Activated T-helper 2 cell treated with anti-CD3 and anti-CD28 coated beads, Interferon-gamma antibody, Interleukin-2, Interleukin-4, amounts not matched to agents 10 μg/mL and 5 μg/mL and 100 μg/mL, durations not matched to agents 14 hours and 24 hours and 36 hours (primary cell): ENCODE measurements around the gene SPAG8. TPM values are rescaled to one million over a fixed set of nuclear protein-coding genes. Genes with fewer than 3 reads are reported as not detected.

ENCODE experiments used
- DNase-seq: peaks from one replicate; pipeline ENCODE4 v3.0.0; 2021; ENCODE audit warnings: low spot score
- H3K27ac Mint-ChIP-seq: one replicate; pipeline ENCODE4 v1.8.0; 2021; ENCODE audit warnings: mixed read lengths
- H3K27me3 Mint-ChIP-seq: one replicate; pipeline ENCODE4 v1.8.0; 2021; ENCODE audit warnings: low read depth, mixed read lengths
- H3K36me3 Mint-ChIP-seq: one replicate; pipeline ENCODE4 v1.8.0; 2021; ENCODE audit warnings: low read depth, mixed read lengths
- H3K4me1 Mint-ChIP-seq: one replicate; pipeline ENCODE4 v1.8.0; 2021; ENCODE audit warnings: low read depth, mixed read lengths
- H3K4me3 Mint-ChIP-seq: one replicate; pipeline ENCODE4 v1.8.0; 2021; ENCODE audit warnings: low read depth, mild to moderate bottlenecking, moderate library complexity, mixed read lengths
- H3K9me3 Mint-ChIP-seq: one replicate; pipeline ENCODE4 v1.8.0; 2021; ENCODE audit warnings: mixed read lengths
- intact Hi-C: fragments of 100-400 bp; cut with micrococcal nuclease; formaldehyde crosslinking; loops from one replicate; pipeline ENCODE4 v1.15.1; 2023
- total RNA-seq: library from RNA; stranded (reverse); gene quantifications from 2 replicates; pipeline ENCODE4 v1.2.3, GENCODE V29; 2022

The SPAG8 gene
- total RNA-seq, 1 donor from 2014 or later: 0.82 TPM

- Mint-ChIP-seq H3K4me1 (peaks cover 23% of the 10 kb centered on the region), H3K9me3 (no peaks in the 10 kb centered on the region), H3K4me3 (no peak overlapping the region), H3K27me3 (no peaks in the 10 kb centered on the region), H3K36me3 (no peaks in the 10 kb centered on the region), H3K27ac (no peak overlapping the region)
- intact Hi-C loops: no loop called here
- no peak for DNase-seq
Observed at GRCh38 chr9:35845824-35846771, 34.0 kb upstream of the SPAG8 start.

GRCh38 chr9:35844628-35845270 lies 32.7 kb upstream of the SPAG8 start:
- Mint-ChIP-seq H3K4me3 (no peak overlapping the region), H3K36me3 (no peaks in the 10 kb centered on the region), H3K9me3 (no peaks in the 10 kb centered on the region), H3K4me1 (peaks cover 23% of the 10 kb centered on the region), H3K27ac (no peak overlapping the region), H3K27me3 (no peaks in the 10 kb centered on the region)
- no peak for DNase-seq
- intact Hi-C loops: no loop called here

GRCh38 chr9:35842795-35843194 lies 30.7 kb upstream of the SPAG8 start:
- H3K4me3 Mint-ChIP-seq: no peak overlapping the region
- no peaks in the 10 kb centered on the region for H3K27me3 Mint-ChIP-seq
- no peaks in the 10 kb centered on the region for H3K36me3 Mint-ChIP-seq
- peaks cover 17% of the 10 kb centered on the region for H3K4me1 Mint-ChIP-seq
- no peaks in the 10 kb centered on the region for H3K9me3 Mint-ChIP-seq
- DNase-seq: no peak
- no peak overlapping the region for H3K27ac Mint-ChIP-seq
- intact Hi-C loops: no loop called here

- no peak overlapping the region for H3K4me3 Mint-ChIP-seq
- H3K4me1 Mint-ChIP-seq: peaks cover 14% of the 10 kb centered on the region
- intact Hi-C loops: no loop called here
- no peaks in the 10 kb centered on the region for H3K36me3 Mint-ChIP-seq
- H3K27ac Mint-ChIP-seq: no peak overlapping the region
- no peaks in the 10 kb centered on the region for H3K27me3 Mint-ChIP-seq
- H3K9me3 Mint-ChIP-seq: no peaks in the 10 kb centered on the region
- DNase-seq: no peak
Observed at GRCh38 chr9:35842020-35842745, 30.1 kb upstream of the SPAG8 start.

GRCh38 chr9:35841645-35841900 lies 29.5 kb upstream of the SPAG8 start:
- Mint-ChIP-seq H3K36me3 (no peaks in the 10 kb centered on the region), H3K9me3 (no peaks in the 10 kb centered on the region), H3K27ac (no peak overlapping the region), H3K4me1 (peaks cover 14% of the 10 kb centered on the region), H3K4me3 (no peak overlapping the region), H3K27me3 (no peaks in the 10 kb centered on the region)
- intact Hi-C loops: no loop called here
- no peak for DNase-seq

- H3K4me1 Mint-ChIP-seq: peaks cover 14% of the 10 kb centered on the region
- no peaks in the 10 kb centered on the region for H3K9me3 Mint-ChIP-seq
- H3K4me3 Mint-ChIP-seq: no peak overlapping the region
- H3K27me3 Mint-ChIP-seq: no peaks in the 10 kb centered on the region
- intact Hi-C loops: no loop called here
- H3K27ac Mint-ChIP-seq: no peak overlapping the region
- no peak for DNase-seq
- no peaks in the 10 kb centered on the region for H3K36me3 Mint-ChIP-seq
Observed at GRCh38 chr9:35840881-35841644, 29.0 kb upstream of the SPAG8 start.

GRCh38 chr9:35839926-35840325 lies 27.9 kb upstream of the SPAG8 start:
- Mint-ChIP-seq H3K4me1 (peaks cover 7% of the 10 kb centered on the region), H3K9me3 (no peaks in the 10 kb centered on the region), H3K36me3 (no peaks in the 10 kb centered on the region), H3K27me3 (no peaks in the 10 kb centered on the region), H3K27ac (no peak overlapping the region), H3K4me3 (no peak overlapping the region)
- intact Hi-C loops: no loop called here
- DNase-seq: no peak

- H3K9me3 Mint-ChIP-seq: no peaks in the 10 kb centered on the region
- intact Hi-C loops: no loop called here
- no peak overlapping the region for H3K4me3 Mint-ChIP-seq
- no peak for DNase-seq
- H3K27me3 Mint-ChIP-seq: no peaks in the 10 kb centered on the region
- H3K4me1 Mint-ChIP-seq: no peaks in the 10 kb centered on the region
- H3K36me3 Mint-ChIP-seq: no peaks in the 10 kb centered on the region
- H3K27ac Mint-ChIP-seq: no peak overlapping the region
Observed at GRCh38 chr9:35836595-35836994, 24.5 kb upstream of the SPAG8 start.

GRCh38 chr9:35835766-35836165 lies 23.7 kb upstream of the SPAG8 start:
- Mint-ChIP-seq H3K36me3 (no peaks in the 10 kb centered on the region), H3K27ac (no peak overlapping the region)

GRCh38 chr9:35835216-35835632 lies 23.2 kb upstream of the SPAG8 start:
- Mint-ChIP-seq H3K27ac (no peak overlapping the region), H3K9me3 (no peaks in the 10 kb centered on the region), H3K4me3 (no peak overlapping the region), H3K4me1 (peaks cover 1% of the 10 kb centered on the region), H3K36me3 (no peaks in the 10 kb centered on the region), H3K27me3 (no peaks in the 10 kb centered on the region)
- intact Hi-C loops: no loop called here
- DNase-seq: no peak

More at GRCh38 chr9:35835766-35836165, 23.7 kb upstream of the SPAG8 start:
- intact Hi-C loops: no loop called here
- no peak overlapping the region for H3K4me3 Mint-ChIP-seq
- H3K9me3 Mint-ChIP-seq: no peaks in the 10 kb centered on the region
- H3K4me1 Mint-ChIP-seq: no peaks in the 10 kb centered on the region
- DNase-seq: no peak
- H3K27me3 Mint-ChIP-seq: no peaks in the 10 kb centered on the region

GRCh38 chr9:35834260-35835215 lies 22.5 kb upstream of the SPAG8 start:
- intact Hi-C loops: no loop called here
- H3K4me1 Mint-ChIP-seq: peaks cover 8% of the 10 kb centered on the region
- no peak for DNase-seq
- H3K27ac Mint-ChIP-seq: no peak overlapping the region
- H3K27me3 Mint-ChIP-seq: no peaks in the 10 kb centered on the region
- no peaks in the 10 kb centered on the region for H3K9me3 Mint-ChIP-seq
- H3K4me3 Mint-ChIP-seq: no peak overlapping the region
- H3K36me3 Mint-ChIP-seq: no peaks in the 10 kb centered on the region

- Mint-ChIP-seq H3K27ac (no peak overlapping the region), H3K9me3 (no peaks in the 10 kb centered on the region), H3K36me3 (no peaks in the 10 kb centered on the region), H3K4me1 (peaks cover 15% of the 10 kb centered on the region), H3K27me3 (no peaks in the 10 kb centered on the region), H3K4me3 (no peak overlapping the region)
- no peak for DNase-seq
- intact Hi-C loops: no loop called here
Observed at GRCh38 chr9:35832814-35833213, 20.8 kb upstream of the SPAG8 start.
